NCI-H82 treated with DMSO at 0.1 percent for 48 hours (cell line): ENCODE measurements around the gene VIT.

Source experiments
- DNase-seq: peaks from one replicate; lab custom pipeline; 2025; ENCODE audit not compliant: unreplicated experiment; lab: John Stamatoyannopoulos, UW

VIT gene

GRCh38 chr2:36696533-36696932, at the start of gene VIT:
Gene VIT (plus strand): TSS chr2:36696707. CDS start chr2:36716371, 19,664 bp downstream.
- DNase-seq = no peak

GRCh38 chr2:36650031-36650829, 46.3 kb upstream of the VIT start:
- DNase-seq = no peak

- DNase-seq = no peak
These were observed 43.4 kb upstream of the VIT start for GRCh38 chr2:36653155-36653554.

- no peak for DNase-seq
These were observed 42.4 kb upstream of the VIT start for GRCh38 chr2:36653967-36654694.

- no peak for DNase-seq
These were observed 41.1 kb upstream of the VIT start for GRCh38 chr2:36655453-36655852.

GRCh38 chr2:36657703-36658102, 38.8 kb upstream of the VIT start:
- DNase-seq = no peak

- no peak for DNase-seq
These were observed 38.2 kb upstream of the VIT start for GRCh38 chr2:36658277-36658748.

- no peak for DNase-seq
These were observed 37.3 kb upstream of the VIT start for GRCh38 chr2:36659218-36659617.

GRCh38 chr2:36659872-36660312, 36.6 kb upstream of the VIT start:
- DNase-seq = no peak

- DNase-seq = no peak
These were observed 33.9 kb upstream of the VIT start for GRCh38 chr2:36662638-36663037.

GRCh38 chr2:36663295-36663694, 33.2 kb upstream of the VIT start:
- DNase-seq = no peak

GRCh38 chr2:36663851-36664695, 32.4 kb upstream of the VIT start:
- DNase-seq = peak; percentile 84

GRCh38 chr2:36664696-36665076, 31.8 kb upstream of the VIT start:
- DNase-seq = peak; percentile 80

- no peak for DNase-seq
These were observed 28.6 kb upstream of the VIT start for GRCh38 chr2:36667931-36668330.

- no peak for DNase-seq
These were observed 25.5 kb upstream of the VIT start for GRCh38 chr2:36670881-36671595.

- DNase-seq = no peak
These were observed 24.8 kb upstream of the VIT start for GRCh38 chr2:36671731-36672130.

- peak; percentile 9 for DNase-seq
These were observed 24.3 kb upstream of the VIT start for GRCh38 chr2:36672199-36672598.

GRCh38 chr2:36675579-36676282, 20.8 kb upstream of the VIT start:
- no peak for DNase-seq

- DNase-seq = no peak
These were observed 20.1 kb upstream of the VIT start for GRCh38 chr2:36676364-36676763.

- DNase-seq = no peak
These were observed 19.1 kb upstream of the VIT start for GRCh38 chr2:36677386-36677785.
